K562 (cell line): Measurements from ENCODE around the gene WDR90. TPM values are rescaled to one million over a fixed set of nuclear protein-coding genes. Genes with fewer than 3 reads are reported as not detected.
A peak's percentile ranks its signal among the peaks of the same experiment; 100 is the strongest.

Source experiments
- JUN ChIP-seq, 2 experiments: sonication (generic) in 1 of 2; formaldehyde crosslinking in 1 of 2; IDR thresholded peaks; 2 replicates each; pipeline versions ENCODE4 v1.6.1 to v1.8.0; 2012 to 2022; ENCODE audit warnings: borderline replicate concordance in 2 of 2, mild to moderate bottlenecking in 2 of 2, improper control_type of control experiment in 1 of 2, low read depth in 1 of 2, low read length in 1 of 2, missing genetic modification reagents in 1 of 2
- MAFG ChIP-seq: fragments of 450-650 bp; conservative IDR thresholded peaks from 2 replicates; pipeline ENCODE4 v1.6.1; 2016; ENCODE audit warnings: missing genetic modification characterization, missing compliant biosample characterization
- MEF2A ChIP-seq: IDR thresholded peaks from 2 replicates; pipeline ENCODE4 v1.6.1; 2011; ENCODE audit warnings: low read depth, mild to moderate bottlenecking, low read length, moderate library complexity; ENCODE audit not compliant: control insufficient read depth
- MGA ChIP-seq: fragments of 450-650 bp; IDR thresholded peaks from 2 replicates; pipeline ENCODE4 v1.6.1; 2016; ENCODE audit warnings: mild to moderate bottlenecking, moderate library complexity
- RREB1 ChIP-seq: fragments of 250-450 bp; sonication (Bioruptor Pico); IDR thresholded peaks from 2 replicates; pipeline ENCODE4 v1.4.0; 2020
- polyA plus RNA-seq, 8 experiments: library from polyadenylated mRNA; depleted of rRNA in 4 of 8; stranded (reverse) in 5 of 8; unstranded in 3 of 8; fragments of >200 nt; fragmentation: Nextera tagmentation in 2 of 8; fragmentation: Illumina TruSeq in 1 of 8; extraction: Ambion mirVana in 2 of 8; extraction: Trizol in 1 of 8; gene quantifications; 2 replicates each; pipeline versions ENCODE4 v1.2.1 to v1.2.3, GENCODE V29; 2011 to 2014; ENCODE audit warnings: inconsistent platforms in 1 of 8, missing spikeins in 1 of 8
- total RNA-seq, 7 experiments: library from RNA; depleted of rRNA in 6 of 7; stranded (reverse); fragments of >200 nt in 6 of 7; fragmentation: Illumina TruSeq in 2 of 7; extraction: Trizol in 2 of 7; gene quantifications; 2 replicates each; pipeline versions ENCODE4 v1.2.1 to v1.2.3, GENCODE V29; 2011 to 2021; ENCODE audit warnings: low replicate concordance in 1 of 7

Gene WDR90
- total and polyA plus RNA-seq, 9 of the 15 experiments (the other 6 are each of a cell fraction or from before 2014, with no cell fraction given), result 0.44 to 12.6 (median 3.3) TPM

- peak; percentile 96 for TF ChIP-seq RREB1 (CRISPR knock-in tag)
- TF ChIP-seq MAFG, result peak; percentile 33; the same call in 1 of the 2 replicates
- peak; percentile 90 for TF ChIP-seq MEF2A
- TF ChIP-seq MGA, result no peak
- peak; percentile 36; the same call in 1 of the 2 replicates for TF ChIP-seq JUN (IDR thresholded peaks at IDR 0.05; ENCODE audit: borderline replicate concordance, low read depth, low read length)
- no peak for TF ChIP-seq JUN (CRISPR knock-in tag; IDR thresholded peaks at IDR 0.05; ENCODE audit: borderline replicate concordance)
Measured at GRCh38 chr16:709566-710499, 60.7 kb downstream of the WDR90 start (continued).
